GM23248 (cell line): ENCODE data around the gene TCF7L2. TPM values are rescaled to one million over a fixed set of nuclear protein-coding genes. Genes with fewer than 3 reads are reported as not detected.
A peak's percentile ranks its signal among the peaks of the same experiment; 100 is the strongest.

ENCODE experiments used
- DNase-seq: peaks from one replicate; pipeline ENCODE4 v3.0.0-alpha.2; 2015
- H2AFZ ChIP-seq: fragments of 200-600 bp; sonication (generic); 2 replicates; pipeline ENCODE4 v1.6.1; 2016; ENCODE audit warnings: antibody characterized with exemption
- H3F3A ChIP-seq: fragments of 200-600 bp; sonication (generic); 2 replicates; pipeline ENCODE4 v1.6.1; 2016; ENCODE audit warnings: mild to moderate bottlenecking, antibody characterized with exemption, mixed run types; ENCODE audit not compliant: insufficient read depth
- H3K27ac ChIP-seq: fragments of 200-600 bp; sonication (generic); 2 replicates; pipeline ENCODE4 v1.5.1; 2016; ENCODE audit warnings: mild to moderate bottlenecking
- H3K27me3 ChIP-seq: fragments of 200-600 bp; sonication (generic); replicated peaks from 2 replicates; pipeline ENCODE4 v1.6.1; 2016; ENCODE audit warnings: mild to moderate bottlenecking; ENCODE audit not compliant: insufficient read depth
- H3K36me3 ChIP-seq: fragments of 200-600 bp; sonication (generic); 2 replicates; pipeline ENCODE4 v1.6.1; 2016; ENCODE audit warnings: low read depth, mild to moderate bottlenecking
- H3K4me1 ChIP-seq: fragments of 200-600 bp; sonication (generic); 2 replicates; pipeline ENCODE4 v1.6.1; 2016; ENCODE audit warnings: mild to moderate bottlenecking; ENCODE audit not compliant: insufficient read depth
- H3K4me2 ChIP-seq: fragments of 200-600 bp; sonication (generic); one replicate; pipeline ENCODE4 v1.6.1; 2016; ENCODE audit warnings: mild to moderate bottlenecking; ENCODE audit not compliant: unreplicated experiment
- H3K4me3 ChIP-seq: fragments of 200-600 bp; sonication (generic); 2 replicates; pipeline ENCODE4 v1.5.1; 2016; ENCODE audit warnings: mild to moderate bottlenecking
- H3K79me2 ChIP-seq: fragments of 200-600 bp; sonication (generic); 2 replicates; pipeline ENCODE4 v1.6.1; 2016; ENCODE audit warnings: mild to moderate bottlenecking; ENCODE audit not compliant: insufficient read depth
- H3K9ac ChIP-seq: fragments of 200-600 bp; sonication (generic); 2 replicates; pipeline ENCODE4 v1.6.1; 2016; ENCODE audit warnings: mild to moderate bottlenecking
- H3K9me2 ChIP-seq: fragments of 200-600 bp; sonication (generic); 2 replicates; pipeline ENCODE4 v1.6.1; 2016; ENCODE audit warnings: mixed run types, mild to moderate bottlenecking, moderate library complexity; ENCODE audit not compliant: insufficient read depth
- H3K9me3 ChIP-seq: fragments of 200-600 bp; sonication (generic); one replicate; pipeline ENCODE4 v1.6.1; 2017; ENCODE audit warnings: low read depth
- H4K20me1 ChIP-seq: fragments of 200-600 bp; sonication (generic); 2 replicates; pipeline ENCODE4 v1.6.0; 2016; ENCODE audit not compliant: insufficient read depth
- EZH2 ChIP-seq: fragments of 200-600 bp; sonication (generic); IDR thresholded peaks from 2 replicates; pipeline ENCODE4 v1.6.1; 2018; ENCODE audit warnings: antibody characterized with exemption, mild to moderate bottlenecking; ENCODE audit not compliant: insufficient read depth, poor library complexity, severe bottlenecking
- EZH2phosphoT487 ChIP-seq: fragments of 200-600 bp; sonication (generic); IDR thresholded peaks from 2 replicates; pipeline ENCODE4 v1.6.1; 2018; ENCODE audit warnings: antibody characterized with exemption, moderate library complexity, mild to moderate bottlenecking, low read depth; ENCODE audit not compliant: insufficient read depth
- WGBS, 2 experiments: methylation state at CpG; one replicate each; pipeline ENCODE4 v1.1.6; 2015 to 2017; ENCODE audit warnings: low lambda C conversion rate in 2 of 2, low coverage in 1 of 2; ENCODE audit errors: missing lambda C conversion rate in 2 of 2; 5-methylcytosine and 5-hydroxymethylcytosine counted together
- in situ Hi-C: fragments of 300-500 bp; cut with MboI; formaldehyde crosslinking; loops from 2 replicates; pipeline ENCODE4 v1.15.0; 2020
- polyA plus RNA-seq: library from polyadenylated mRNA; unstranded; fragments of >200 nt; fragmentation: Nextera tagmentation; extraction: Ambion mirVana; gene quantifications from 2 replicates; pipeline ENCODE4 v1.2.1, GENCODE V29; 2016
- total RNA-seq: library from RNA; depleted of rRNA; stranded (reverse); fragments of >200 nt; shearing (Covaris generic); gene quantifications from 2 replicates; pipeline ENCODE4 v1.2.3, GENCODE V29; 2014

Gene TCF7L2
- total and polyA plus RNA-seq, 2 experiments from 2014 or later = 6.2 to 19.3 TPM

DNA sequence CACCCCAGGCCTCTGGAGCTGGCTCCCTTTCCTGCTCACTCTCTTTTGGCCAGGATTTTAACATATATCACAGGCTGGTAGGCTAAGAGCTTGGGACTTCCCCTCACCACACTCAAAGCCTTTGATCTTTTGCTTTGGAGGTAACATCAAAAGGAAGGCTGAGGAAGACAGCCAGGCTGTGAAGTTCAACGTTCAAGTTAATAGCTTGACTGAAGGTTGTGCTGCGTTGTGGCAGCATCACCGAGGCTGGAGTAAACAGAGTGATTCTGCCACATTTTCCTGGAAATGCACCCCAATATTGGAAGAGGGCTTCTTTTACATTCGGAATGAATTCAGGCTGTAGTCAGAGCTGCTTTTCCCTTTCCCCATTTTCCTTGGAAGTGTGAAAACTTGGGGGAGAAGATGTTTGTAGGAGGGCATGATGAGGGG, 57.3 kb downstream of the TCF7L2 start:
- no peak overlapping the region for H3K27ac ChIP-seq
- TF ChIP-seq EZH2 (no peak), EZH2phosphoT487 (no peak)
- in situ Hi-C loops = no loop called here
- no peak overlapping the region for H2AFZ ChIP-seq
- peak overlapping the region; percentile 65 for H3K4me2 ChIP-seq
- no peaks in the 10 kb centered on the region; the same call in 1 of the 2 replicates for H3F3A ChIP-seq
- no peaks in the 10 kb centered on the region for H3K36me3 ChIP-seq
- 29 to 32% methylated on average over 4 of the region's 4 CpGs for WGBS, 2 experiments
- no peaks in the 10 kb centered on the region for H3K9me3 ChIP-seq
- DNase-seq = no peak
- no peaks in the 10 kb centered on the region for H3K27me3 ChIP-seq
- H4K20me1 ChIP-seq = peaks cover 28% of the 10 kb centered on the region
- no peaks in the 10 kb centered on the region for H3K9me2 ChIP-seq
- H3K4me1 ChIP-seq = peaks cover 4% of the 10 kb centered on the region; the same call in 1 of the 2 replicates
- H3K4me3 ChIP-seq = peak overlapping the region; percentile 41; the same call in 1 of the 2 replicates
- H3K9ac ChIP-seq = peak overlapping the region; percentile 29; the same call in 1 of the 2 replicates
- peaks cover 100% of the 10 kb centered on the region for H3K79me2 ChIP-seq

DNA sequence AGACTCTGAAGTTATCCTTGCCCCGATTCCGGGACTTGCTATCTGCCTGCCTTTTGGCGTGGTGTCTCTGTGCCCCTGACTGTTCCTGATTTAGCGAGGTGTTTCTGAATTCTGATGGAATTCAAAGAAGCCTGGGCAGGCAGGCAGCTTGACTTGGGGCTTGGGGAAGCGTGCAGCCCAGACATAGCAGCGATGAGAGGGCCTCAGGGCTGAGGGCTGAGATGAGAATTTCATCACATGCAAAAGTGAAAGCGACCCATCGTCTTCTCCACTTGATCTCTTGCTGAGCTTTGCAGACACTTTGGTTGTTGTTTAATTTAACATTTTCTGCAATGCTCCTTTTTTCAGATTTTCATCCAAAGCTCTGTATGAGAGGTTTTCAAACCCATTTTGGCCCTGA, 57.8 kb downstream of the TCF7L2 start:
- Histone ChIP-seq H3K4me2 (peak overlapping the region; percentile 65), H3K27me3 (no peaks in the 10 kb centered on the region), H3K79me2 (peaks cover 100% of the 10 kb centered on the region), H4K20me1 (peaks cover 28% of the 10 kb centered on the region), H3K9ac (peak overlapping the region; percentile 29; the same call in 1 of the 2 replicates), H3K4me3 (peak overlapping the region; percentile 41), H2AFZ (no peak overlapping the region), H3F3A (no peaks in the 10 kb centered on the region; the same call in 1 of the 2 replicates), H3K27ac (no peak overlapping the region), H3K9me2 (no peaks in the 10 kb centered on the region), H3K36me3 (no peaks in the 10 kb centered on the region), H3K4me1 (peaks cover 4% of the 10 kb centered on the region; the same call in 1 of the 2 replicates), H3K9me3 (no peaks in the 10 kb centered on the region)
- DNase-seq = peak; percentile 64
- TF ChIP-seq EZH2phosphoT487 (no peak), EZH2 (no peak)
- WGBS, 2 experiments = 14 to 16% methylated on average over 8 of the region's 8 CpGs
- in situ Hi-C loops = no loop called here

DNA sequence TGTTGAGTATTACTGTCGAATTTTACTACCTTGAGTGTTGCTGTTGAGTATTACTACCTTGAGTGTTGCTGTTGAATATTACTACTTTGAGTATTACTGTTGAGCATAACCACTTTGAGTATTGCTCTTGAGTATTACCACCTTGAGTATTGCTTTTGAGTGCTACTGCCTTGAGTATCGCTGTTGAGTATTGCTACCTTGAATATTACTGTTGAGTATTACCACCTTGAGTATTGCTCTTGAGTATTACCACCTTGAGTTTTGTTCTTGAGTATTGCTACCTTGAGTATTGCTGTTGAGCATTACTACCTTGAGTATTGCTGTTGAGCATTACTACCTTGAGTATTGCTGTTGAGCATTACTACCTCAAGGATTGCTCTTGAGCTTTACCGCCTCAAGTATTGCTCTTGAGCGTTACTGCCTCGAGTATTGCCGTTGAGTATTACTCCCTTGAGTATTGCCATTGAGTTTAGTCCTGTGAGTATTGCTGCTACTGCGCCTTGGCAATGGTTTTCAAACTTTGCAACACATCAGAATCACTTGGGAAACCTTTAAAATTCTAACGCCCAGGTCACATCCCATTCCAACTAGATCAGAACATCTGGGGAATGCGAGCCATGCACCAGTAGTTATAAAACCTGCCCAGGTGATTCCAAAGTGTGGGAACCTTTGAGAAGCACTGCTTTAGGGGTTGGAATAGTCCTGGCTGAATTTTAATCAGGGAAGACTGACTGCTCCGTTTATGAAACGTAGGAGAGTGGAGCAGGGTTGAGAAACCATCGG, 61.7 kb downstream of the TCF7L2 start:
- Histone ChIP-seq H3K9me3 (no peaks in the 10 kb centered on the region), H3K4me1 (peaks cover 4% of the 10 kb centered on the region; the same call in 1 of the 2 replicates), H3K9ac (no peak overlapping the region), H3K79me2 (peaks cover 100% of the 10 kb centered on the region), H3K4me2 (no peak overlapping the region), H3K9me2 (no peaks in the 10 kb centered on the region), H2AFZ (no peak overlapping the region), H3F3A (no peaks in the 10 kb centered on the region; the same call in 1 of the 2 replicates), H3K36me3 (no peaks in the 10 kb centered on the region), H3K27ac (no peak overlapping the region), H3K4me3 (no peak overlapping the region), H4K20me1 (peaks cover 22% of the 10 kb centered on the region), H3K27me3 (no peaks in the 10 kb centered on the region)
- no peak for DNase-seq
- 85 to 90% methylated on average over 12 of the region's 12 CpGs for WGBS, 2 experiments
- TF ChIP-seq EZH2phosphoT487 = no peak
- TF ChIP-seq EZH2 = no peak
- in situ Hi-C loops = no loop called here

DNA sequence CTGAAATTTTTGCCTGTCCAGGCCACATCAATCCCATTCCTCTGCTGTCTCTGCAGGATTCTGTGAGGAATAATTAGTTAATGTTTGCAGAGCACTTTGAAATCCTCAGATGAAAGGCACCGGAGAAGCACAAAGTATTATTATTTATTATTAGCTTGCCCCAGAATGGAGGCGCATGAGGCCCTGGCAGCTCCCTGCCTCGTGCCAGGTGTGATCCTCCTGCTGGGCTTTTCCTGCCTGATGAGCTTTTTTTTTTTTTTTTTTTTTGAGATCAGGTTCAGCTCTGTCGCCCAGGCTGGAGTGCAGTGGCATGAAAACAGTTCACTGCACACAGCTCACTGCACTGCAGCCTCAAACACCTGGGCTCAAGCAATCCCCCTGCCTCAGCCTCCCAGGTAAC, 65.2 kb downstream of the TCF7L2 start:
- peaks cover 100% of the 10 kb centered on the region for H3K79me2 ChIP-seq
- no peak for DNase-seq

More for the DNA sequence above, 65.2 kb downstream of the TCF7L2 start:
- peaks cover under 1% of the 10 kb centered on the region; the same call in 1 of the 2 replicates for H3K4me1 ChIP-seq
- TF ChIP-seq EZH2 = no peak
- no peak for TF ChIP-seq EZH2phosphoT487
- no peaks in the 10 kb centered on the region for H3K36me3 ChIP-seq
- H3K9me3 ChIP-seq = no peaks in the 10 kb centered on the region
- no peak overlapping the region for H3K4me2 ChIP-seq
- no peak overlapping the region for H3K27ac ChIP-seq
- H3K9me2 ChIP-seq = no peaks in the 10 kb centered on the region
- no peak overlapping the region for H2AFZ ChIP-seq
- in situ Hi-C loops = no loop called here
- H3K27me3 ChIP-seq = no peaks in the 10 kb centered on the region
- no peak overlapping the region for H3K4me3 ChIP-seq
- no peak overlapping the region for H3K9ac ChIP-seq
- peaks cover 22% of the 10 kb centered on the region for H4K20me1 ChIP-seq
- no peaks in the 10 kb centered on the region for H3F3A ChIP-seq
- WGBS, 2 experiments = 86 to 89% methylated on average over 4 of the region's 4 CpGs
